MG63 (cell line): ENCODE results near the gene APBB1IP. TPM values are rescaled to one million over a fixed set of nuclear protein-coding genes. Genes with fewer than 3 reads are reported as not detected.
"Not testable (repeated sequence)": the region's sequence is repeated elsewhere in the genome, so short reads cannot be mapped to it uniquely, and the experiment has no call there.

ENCODE experiments used
- DNase-seq: peaks from one replicate; pipeline ENCODE4 v3.0.0-alpha.2; 2020
- H3K27me3 ChIP-seq: fragments of 250-450 bp; sonication (Bioruptor Pico); 2 replicates; pipeline ENCODE4 v1.5.1; 2020; ENCODE audit warnings: mild to moderate bottlenecking, moderate library complexity
- H3K36me3 ChIP-seq: fragments of 250-450 bp; sonication (Bioruptor Pico); 2 replicates; pipeline ENCODE4 v1.5.1; 2020; ENCODE audit warnings: mild to moderate bottlenecking, moderate library complexity
- H3K4me3 ChIP-seq: fragments of 250-450 bp; sonication (Bioruptor Pico); 2 replicates; pipeline ENCODE4 v1.5.1; 2020; ENCODE audit warnings: mild to moderate bottlenecking, moderate library complexity
- H3K9me3 ChIP-seq: fragments of 250-450 bp; sonication (Bioruptor Pico); 2 replicates; pipeline ENCODE4 v1.5.1; 2020; ENCODE audit warnings: mild to moderate bottlenecking, moderate library complexity
- total RNA-seq: library from RNA; depleted of rRNA; stranded (reverse); fragments of >200 nt; shearing (Covaris generic); gene quantifications from 2 replicates; pipeline ENCODE4 v1.2.3, GENCODE V29; 2014; ENCODE audit warnings: low replicate concordance

Gene APBB1IP
- total RNA-seq, 1 experiment from 2014 or later: not detected

DNA sequence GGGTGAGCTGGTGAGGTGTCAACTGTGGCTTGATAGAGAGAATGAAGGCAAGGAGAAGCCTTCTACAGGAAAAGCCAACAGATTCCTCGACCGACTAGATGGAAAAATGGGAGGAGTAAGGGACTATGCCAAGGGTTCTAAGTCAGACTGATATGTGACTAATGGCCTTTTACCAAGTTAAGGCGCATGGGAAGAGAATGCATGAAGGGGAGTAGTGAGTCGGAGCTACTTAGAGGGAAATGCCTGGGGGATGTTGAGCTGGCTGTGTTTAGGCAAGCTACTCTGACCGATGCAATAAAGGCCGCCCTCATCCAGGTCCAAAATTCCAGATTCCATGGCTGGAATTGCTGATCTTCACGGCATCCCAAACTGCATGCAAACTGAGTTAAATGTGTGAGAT lies 48.2 kb downstream of the APBB1IP start:
- no peak overlapping the region for H3K4me3 ChIP-seq
- H3K36me3 ChIP-seq: no peaks in the 10 kb centered on the region
- peak; percentile 80 for DNase-seq
- H3K9me3 ChIP-seq: no peaks in the 10 kb centered on the region
- no peaks in the 10 kb centered on the region for H3K27me3 ChIP-seq

DNA sequence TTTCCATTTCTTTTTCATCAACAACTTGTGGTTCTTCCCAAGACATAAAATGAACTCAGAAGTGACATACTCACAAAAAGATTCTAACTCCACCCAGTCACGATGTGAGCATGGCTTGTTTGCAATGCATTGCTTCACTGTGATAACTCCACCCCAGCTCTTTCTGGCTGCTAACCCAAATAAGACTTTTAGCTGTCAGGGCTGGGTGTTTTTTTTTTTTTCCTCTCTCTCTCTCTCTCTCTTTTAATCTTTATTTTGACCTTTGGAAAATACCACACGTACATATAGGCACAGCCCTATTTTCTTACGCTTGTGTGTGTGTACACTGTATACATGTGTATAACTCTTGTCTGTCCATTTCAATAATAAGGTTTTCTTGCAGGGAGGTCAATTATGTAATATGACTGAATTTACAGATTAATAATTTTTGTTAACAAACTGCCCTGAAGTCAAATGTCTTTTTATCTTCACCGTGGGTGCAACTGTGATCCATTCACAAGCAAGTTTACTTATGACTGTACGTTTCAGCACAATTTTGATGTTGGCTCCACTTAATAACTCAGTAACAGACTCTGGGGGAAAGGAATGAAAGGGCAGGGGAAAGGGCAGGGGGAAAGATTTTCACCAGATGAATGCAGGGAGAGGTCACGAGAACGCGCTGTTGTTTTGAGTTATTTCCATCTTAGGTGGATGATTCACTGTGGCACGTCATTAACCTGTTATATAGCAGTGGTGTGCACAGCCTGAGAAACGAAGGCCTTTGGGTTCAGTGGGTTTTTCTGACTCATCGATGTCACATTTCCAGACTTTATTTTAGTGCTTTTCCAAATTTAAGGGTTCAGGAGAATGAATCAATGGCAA lies 49.1 kb downstream of the APBB1IP start:
- Histone ChIP-seq H3K36me3 (no peaks in the 10 kb centered on the region), H3K27me3 (no peaks in the 10 kb centered on the region), H3K9me3 (no peaks in the 10 kb centered on the region), H3K4me3 (no peak overlapping the region)
- peak; percentile 60 for DNase-seq

DNA sequence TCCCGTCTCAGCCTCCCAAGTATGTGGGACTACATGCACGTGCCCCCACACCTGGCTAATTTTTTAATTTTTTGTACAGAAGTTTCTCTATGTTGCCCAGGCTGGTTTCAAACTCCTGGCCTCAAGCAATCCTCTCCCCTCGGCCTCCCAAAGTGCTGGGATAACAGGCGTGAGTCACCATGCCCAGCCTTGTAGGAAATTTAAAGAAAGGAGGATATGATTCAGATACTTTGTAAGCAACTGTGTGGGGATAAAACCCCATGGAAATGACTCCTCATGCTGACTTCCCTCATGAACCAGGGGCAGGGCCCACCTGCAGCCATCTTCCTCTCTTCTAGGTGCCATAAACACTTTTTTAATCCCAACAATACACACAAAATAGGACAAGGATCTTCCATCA lies 50.2 kb downstream of the APBB1IP start:
- Histone ChIP-seq H3K27me3 (no peaks in the 10 kb centered on the region), H3K4me3 (no peak overlapping the region), H3K9me3 (no peaks in the 10 kb centered on the region), H3K36me3 (no peaks in the 10 kb centered on the region)
- DNase-seq: peak; percentile 47

DNA sequence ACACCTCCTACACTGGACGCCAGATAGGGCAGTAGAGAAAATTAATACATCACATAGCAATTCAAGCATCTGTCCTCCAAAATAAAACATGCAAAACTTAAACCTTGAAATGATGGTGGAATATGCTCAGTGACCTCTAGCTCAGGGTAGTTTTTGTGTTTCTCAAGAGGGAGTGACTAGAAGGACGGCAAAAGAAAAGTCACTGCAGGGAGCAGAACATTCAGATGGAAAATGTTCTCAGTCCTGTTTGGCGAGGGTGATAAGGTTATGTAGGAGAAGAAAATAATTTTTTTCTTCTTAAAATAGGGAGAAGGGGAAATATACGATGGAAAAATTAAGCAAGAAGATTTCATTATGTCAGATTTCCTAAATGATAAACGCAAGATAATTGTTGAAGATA lies 50.9 kb downstream of the APBB1IP start:
- Histone ChIP-seq H3K4me3 (no peak overlapping the region), H3K9me3 (no peaks in the 10 kb centered on the region), H3K36me3 (no peaks in the 10 kb centered on the region), H3K27me3 (no peaks in the 10 kb centered on the region)
- no peak for DNase-seq

DNA sequence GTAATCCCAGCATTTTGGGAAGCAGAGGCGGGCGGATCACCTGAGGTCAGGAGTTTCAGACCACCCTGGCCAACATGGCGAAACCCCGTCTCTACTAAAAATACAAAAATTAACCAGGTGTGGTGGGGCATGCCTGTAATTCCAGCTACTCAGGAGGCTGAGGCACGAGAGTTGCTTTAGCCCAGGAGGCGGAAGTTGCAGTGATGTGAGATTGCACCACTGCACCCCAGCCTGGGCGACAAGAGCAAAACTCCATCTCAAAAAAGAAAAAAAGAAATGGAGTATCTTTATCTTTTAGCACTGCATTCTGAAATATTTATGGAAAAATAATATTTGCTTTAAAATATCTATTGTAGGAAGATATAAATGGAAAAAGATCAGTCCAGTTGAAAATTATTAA lies 52.2 kb downstream of the APBB1IP start:
- H3K27me3 ChIP-seq, H3K36me3 ChIP-seq, DNase-seq, H3K4me3 ChIP-seq, H3K9me3 ChIP-seq: not testable (repeated sequence)

DNA sequence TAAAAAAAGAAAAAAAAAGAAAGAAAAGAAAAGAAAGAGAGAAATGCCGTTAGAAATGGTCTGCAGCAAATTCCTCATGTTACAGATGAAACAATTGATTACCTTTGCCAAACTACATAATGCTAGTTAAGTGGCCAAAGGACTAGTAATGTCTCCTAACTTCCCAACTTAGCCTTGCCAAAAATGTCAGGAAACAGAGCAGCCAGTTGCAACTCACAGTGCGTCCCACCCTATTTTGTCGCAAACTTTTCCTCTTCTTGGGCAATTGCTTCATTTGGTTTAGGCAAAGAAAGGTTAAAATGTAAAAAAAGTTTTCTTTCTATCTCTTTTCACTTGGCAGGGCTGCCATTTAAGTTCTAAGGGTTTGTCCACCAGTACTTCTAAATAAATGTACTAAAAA lies 53.1 kb downstream of the APBB1IP start:
- Histone ChIP-seq H3K4me3 (no peak overlapping the region), H3K9me3 (no peaks in the 10 kb centered on the region), H3K27me3 (no peaks in the 10 kb centered on the region), H3K36me3 (no peaks in the 10 kb centered on the region)
- no peak for DNase-seq

DNA sequence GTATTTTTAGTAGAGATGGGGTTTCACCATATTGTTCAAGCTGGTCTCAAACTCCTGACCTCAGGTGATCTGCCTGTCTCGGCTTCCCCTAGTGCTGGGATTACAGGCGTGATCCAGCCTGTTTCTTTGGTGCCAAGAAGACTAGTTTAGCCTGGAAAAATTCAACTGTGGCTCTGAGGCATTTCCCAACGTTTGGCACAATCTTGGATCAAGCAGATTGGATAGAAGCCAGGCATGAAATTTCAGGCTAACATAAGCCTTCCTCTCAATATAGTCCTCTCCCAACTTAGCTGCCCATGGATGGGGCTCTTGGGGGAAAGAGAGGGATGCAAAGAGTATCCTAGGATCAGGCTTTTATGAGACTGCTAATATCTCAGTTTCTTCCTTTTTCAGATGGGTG lies 53.8 kb downstream of the APBB1IP start:
- Histone ChIP-seq H3K4me3 (no peak overlapping the region), H3K9me3 (no peaks in the 10 kb centered on the region), H3K36me3 (no peaks in the 10 kb centered on the region), H3K27me3 (no peaks in the 10 kb centered on the region)
- no peak for DNase-seq

DNA sequence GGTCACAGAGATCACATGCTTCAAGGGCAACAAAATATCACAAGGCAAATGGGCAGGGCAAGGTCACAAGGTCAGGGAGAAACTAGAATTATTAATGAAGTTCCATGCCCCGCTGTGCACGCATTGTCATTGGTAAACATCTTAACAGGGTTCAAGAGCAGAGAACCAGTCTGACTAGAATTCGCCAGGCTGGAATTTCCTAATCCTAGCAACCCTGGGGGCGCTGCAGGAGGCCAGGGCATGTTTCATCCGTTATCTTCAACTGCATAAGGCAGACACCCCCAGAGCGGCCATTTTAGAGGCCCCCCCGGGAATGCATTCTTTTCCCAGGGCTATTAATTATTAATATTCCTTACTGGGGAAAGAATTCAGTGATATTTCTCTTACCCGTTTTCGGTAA lies 54.6 kb downstream of the APBB1IP start:
- not testable (repeated sequence) for H3K27me3 ChIP-seq

DNA sequence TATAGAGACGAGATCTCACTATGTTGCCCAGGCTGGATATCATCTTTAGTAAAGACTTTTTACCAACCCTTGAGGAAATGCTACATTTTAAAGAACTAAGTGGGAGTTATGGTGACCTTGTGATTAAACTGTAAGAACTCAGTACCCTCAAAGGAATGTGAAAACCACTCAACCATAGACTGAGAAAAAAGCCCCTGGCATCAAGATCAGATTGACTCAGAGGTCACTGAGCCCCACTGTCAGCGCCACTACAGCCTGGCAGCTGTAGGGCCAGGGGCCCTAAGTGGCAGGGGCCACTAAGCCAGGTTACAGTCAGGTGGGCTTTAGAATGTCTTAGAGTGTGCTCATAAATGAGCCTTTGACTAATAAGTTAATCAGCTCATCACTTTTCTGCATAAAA lies 55.9 kb downstream of the APBB1IP start:
- H3K4me3 ChIP-seq: no peak overlapping the region
- DNase-seq: no peak
- H3K36me3 ChIP-seq: no peaks in the 10 kb centered on the region
- H3K27me3 ChIP-seq: no peaks in the 10 kb centered on the region
- H3K9me3 ChIP-seq: no peaks in the 10 kb centered on the region

More for the DNA sequence above, 54.6 kb downstream of the APBB1IP start:
- DNase-seq, H3K36me3 ChIP-seq, H3K9me3 ChIP-seq, H3K4me3 ChIP-seq: not testable (repeated sequence)

DNA sequence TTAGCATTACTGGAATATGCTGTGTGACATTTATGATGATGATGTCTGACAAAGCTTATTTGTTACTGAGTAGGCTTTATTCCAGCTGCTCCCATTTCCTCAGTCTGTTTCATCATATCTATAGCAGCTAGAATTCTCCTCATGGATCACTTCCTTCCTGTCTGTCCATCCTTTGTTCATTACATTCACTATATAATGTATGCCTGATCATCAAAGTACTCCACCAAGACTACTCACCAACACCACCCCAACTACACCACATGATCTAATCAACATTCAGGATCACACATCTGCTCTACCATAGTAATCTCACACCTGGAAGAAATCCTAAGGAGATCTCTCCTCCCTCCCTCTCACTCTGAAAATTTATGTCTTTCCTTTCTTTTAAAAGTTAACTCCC lies 61.3 kb downstream of the APBB1IP start:
- Histone ChIP-seq H3K36me3 (no peaks in the 10 kb centered on the region), H3K27me3 (no peaks in the 10 kb centered on the region), H3K9me3 (no peaks in the 10 kb centered on the region), H3K4me3 (no peak overlapping the region)
- DNase-seq: no peak

DNA sequence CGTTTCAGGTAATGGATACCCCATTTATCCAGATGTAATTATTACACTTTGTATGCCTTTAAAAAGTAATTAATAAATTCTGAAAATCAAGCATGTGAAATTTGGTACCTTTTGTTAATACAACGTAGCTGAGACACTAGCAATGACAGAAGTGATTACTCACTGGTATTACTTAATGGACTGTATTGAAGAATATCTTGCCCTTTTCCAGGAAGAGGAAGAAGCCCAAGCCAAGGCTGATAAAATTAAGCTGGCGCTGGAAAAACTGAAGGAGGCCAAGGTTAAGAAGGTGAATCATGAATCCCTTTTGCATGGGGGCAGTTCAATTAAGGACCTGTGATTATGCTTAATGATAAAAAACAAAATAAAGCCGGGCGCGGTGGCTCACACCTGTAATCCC lies 64.8 kb downstream of the APBB1IP start:
- no peak for DNase-seq
- no peaks in the 10 kb centered on the region for H3K36me3 ChIP-seq
- no peaks in the 10 kb centered on the region for H3K9me3 ChIP-seq
- H3K4me3 ChIP-seq: no peak overlapping the region
- H3K27me3 ChIP-seq: no peaks in the 10 kb centered on the region

DNA sequence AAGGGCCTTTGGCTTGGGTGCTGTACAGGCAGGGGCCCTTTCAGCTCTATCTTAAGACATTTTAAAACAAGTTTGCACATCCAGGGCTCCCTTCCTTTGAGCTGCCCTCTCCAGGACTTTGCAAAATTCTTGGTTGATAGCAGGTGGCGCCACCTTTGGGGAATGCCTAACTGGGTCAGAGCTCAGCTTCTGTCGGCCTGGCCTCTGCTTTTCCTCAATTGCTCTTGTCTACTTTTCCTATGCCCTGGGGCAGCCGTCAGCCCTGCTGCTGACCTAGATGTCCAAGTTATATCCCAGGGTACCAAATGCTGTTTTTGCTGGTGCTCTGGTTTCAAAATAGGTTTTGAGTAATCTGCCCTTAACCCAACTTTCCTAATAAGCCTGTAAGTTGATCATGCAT lies 65.8 kb downstream of the APBB1IP start:
- H3K9me3 ChIP-seq: no peaks in the 10 kb centered on the region
- no peak overlapping the region for H3K4me3 ChIP-seq
- H3K36me3 ChIP-seq: no peaks in the 10 kb centered on the region
- no peaks in the 10 kb centered on the region for H3K27me3 ChIP-seq
- no peak for DNase-seq

DNA sequence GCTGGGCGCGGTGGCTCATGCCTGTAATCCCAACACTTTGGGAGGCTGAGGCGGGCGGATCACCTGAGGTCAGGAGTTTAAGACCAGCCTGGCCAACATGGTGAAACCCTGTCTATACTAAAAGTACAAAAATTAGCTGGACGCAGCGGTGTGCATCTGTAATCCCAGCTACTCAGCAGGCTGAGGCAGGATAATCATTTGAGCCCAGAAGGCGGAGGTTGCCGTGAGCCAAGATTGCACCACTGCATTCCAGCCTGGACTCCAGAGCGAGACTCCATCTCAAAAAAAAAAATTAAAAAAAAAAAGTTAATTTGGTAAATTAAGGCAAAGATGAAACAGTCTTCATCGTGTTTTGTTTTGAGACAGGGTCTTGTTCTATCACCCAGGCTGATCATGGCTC lies 66.3 kb downstream of the APBB1IP start:
- not testable (repeated sequence) for H3K36me3 ChIP-seq, H3K4me3 ChIP-seq, H3K9me3 ChIP-seq, H3K27me3 ChIP-seq, DNase-seq

DNA sequence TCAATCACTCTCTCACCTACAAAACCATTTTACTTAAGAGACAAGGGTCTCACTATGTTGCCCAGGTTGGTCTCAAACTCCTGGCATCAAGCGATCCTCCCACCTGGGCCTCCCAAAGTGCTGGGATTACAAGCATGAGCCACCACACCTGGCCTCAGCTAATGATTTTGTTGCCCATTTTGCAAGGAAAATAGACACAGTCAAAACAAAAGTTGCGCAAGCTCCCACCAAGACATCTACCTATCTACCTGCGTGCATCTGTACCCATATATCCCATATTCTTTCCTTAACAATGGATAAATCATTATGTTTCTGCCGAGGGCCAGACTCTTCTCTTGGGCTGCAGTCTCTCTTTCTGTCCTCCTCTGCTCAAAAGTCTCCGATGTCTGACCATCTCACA lies 67.3 kb downstream of the APBB1IP start:
- no peak for DNase-seq
- Histone ChIP-seq H3K9me3 (no peaks in the 10 kb centered on the region), H3K36me3 (no peaks in the 10 kb centered on the region), H3K4me3 (no peak overlapping the region), H3K27me3 (no peaks in the 10 kb centered on the region)

DNA sequence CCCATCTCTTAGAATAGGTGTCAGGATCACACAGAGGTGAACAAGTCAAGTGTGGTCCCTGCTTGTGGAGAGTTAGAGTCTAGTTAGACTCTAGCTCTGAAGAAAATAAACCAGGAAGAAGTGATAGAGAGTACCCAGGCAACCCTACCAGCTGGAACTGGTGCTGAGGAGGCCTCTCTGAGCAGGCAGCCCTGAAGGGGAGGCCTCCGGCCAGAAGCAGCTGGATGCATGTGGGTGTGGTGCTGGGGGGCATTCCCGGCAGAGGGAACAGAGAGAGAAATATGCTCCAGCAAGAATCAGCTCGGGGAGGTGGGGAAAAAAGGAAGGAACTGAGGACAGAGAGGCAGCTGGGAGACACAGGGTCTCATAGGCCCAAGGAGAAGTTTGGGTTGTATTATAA lies 68.6 kb downstream of the APBB1IP start:
- Histone ChIP-seq H3K9me3 (no peaks in the 10 kb centered on the region), H3K4me3 (no peak overlapping the region), H3K27me3 (no peaks in the 10 kb centered on the region), H3K36me3 (no peaks in the 10 kb centered on the region)
- DNase-seq: no peak

DNA sequence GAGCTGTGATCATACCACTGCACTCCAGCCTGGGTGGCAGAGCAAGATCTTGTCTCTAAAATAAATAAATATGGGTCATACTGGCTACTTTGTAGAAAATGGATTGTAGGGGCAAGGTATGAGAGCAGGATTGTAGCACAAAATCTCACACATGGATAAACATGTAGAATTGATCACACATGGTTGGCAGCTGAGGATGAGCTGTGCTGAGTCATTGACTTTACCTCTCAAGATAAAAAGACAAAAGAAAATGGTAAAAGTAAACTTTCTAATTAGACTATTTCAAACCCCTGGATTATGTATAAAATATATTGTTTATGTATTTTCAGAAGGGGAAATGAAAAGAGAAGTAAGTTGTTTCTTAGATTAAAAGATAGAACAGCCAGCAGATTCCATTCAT lies 69.3 kb downstream of the APBB1IP start:
- H3K9me3 ChIP-seq: no peaks in the 10 kb centered on the region
- H3K27me3 ChIP-seq: no peaks in the 10 kb centered on the region
- H3K36me3 ChIP-seq: no peaks in the 10 kb centered on the region
- no peak for DNase-seq
- no peak overlapping the region for H3K4me3 ChIP-seq

DNA sequence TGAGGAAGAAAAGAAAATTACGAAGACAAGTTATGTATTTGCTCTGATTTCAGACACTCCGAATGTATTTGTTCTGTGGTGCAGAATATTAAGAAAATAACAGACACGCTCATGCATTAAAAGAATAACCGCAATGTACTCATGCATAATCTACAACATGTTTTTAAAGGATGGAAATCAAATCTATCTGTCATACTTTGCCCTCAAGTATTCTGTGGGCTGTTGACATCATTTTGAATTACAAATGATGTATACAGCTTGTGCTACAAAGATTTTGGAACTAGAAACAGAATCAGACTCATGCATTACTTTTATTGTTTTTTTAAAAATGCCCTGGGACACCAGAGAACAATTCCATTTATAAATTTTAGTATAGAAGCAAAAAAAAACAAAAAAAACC lies 69.9 kb downstream of the APBB1IP start:
- DNase-seq: no peak
- no peaks in the 10 kb centered on the region for H3K9me3 ChIP-seq
- H3K4me3 ChIP-seq: no peak overlapping the region
- H3K27me3 ChIP-seq: no peaks in the 10 kb centered on the region
- H3K36me3 ChIP-seq: no peaks in the 10 kb centered on the region

DNA sequence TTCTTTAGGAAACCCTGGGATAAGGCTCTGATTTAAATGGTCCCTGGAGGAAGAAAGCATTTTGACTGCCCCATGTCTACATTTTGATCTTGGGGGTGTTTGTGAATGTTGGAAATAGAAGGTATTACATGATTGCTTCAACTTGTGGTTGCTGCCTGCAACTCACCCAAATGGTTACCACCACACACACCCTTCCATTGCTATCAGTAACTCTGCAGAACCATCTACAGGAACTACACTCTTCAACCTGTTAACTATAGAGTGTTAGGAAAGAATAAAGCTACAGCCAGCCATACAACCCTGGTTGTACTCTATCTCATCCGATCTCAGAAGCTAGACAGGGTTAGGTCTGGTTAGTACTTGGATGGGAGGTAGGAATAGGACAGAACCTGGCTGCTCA lies 71.2 kb downstream of the APBB1IP start:
- Histone ChIP-seq H3K9me3 (no peaks in the 10 kb centered on the region; the same call in 1 of the 2 replicates), H3K36me3 (no peaks in the 10 kb centered on the region), H3K4me3 (no peak overlapping the region), H3K27me3 (no peaks in the 10 kb centered on the region)
- DNase-seq: no peak
